ENCODE measurements around the gene PRKN. TPM values are rescaled to one million over a fixed set of nuclear protein-coding genes. Genes with fewer than 3 reads are reported as not detected.

Gene PRKN
- total RNA-seq, 2 experiments from 2014 or later, result not detected

DNA sequence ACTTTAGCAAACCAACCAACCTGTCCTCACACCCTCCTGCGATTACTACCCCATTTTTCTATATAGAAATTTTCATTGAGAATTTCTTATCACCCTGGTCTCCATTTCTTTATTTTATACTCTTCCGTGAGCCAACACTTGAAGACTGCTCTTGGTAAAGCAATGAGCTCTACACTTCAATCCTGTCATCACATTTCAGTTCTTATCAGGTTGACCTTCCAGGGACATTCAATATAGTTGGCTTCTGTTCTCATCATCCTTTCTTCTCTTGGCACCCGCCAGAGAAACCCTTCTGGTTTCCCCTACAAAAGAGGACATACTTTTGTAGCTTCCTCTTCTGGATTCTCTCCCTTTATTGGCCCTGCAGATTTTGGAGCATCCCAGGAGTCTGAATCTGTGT, 279.3 kb downstream of the PRKN start:
- Mint-ChIP-seq H3K4me3 (no peak overlapping the region), H3K27ac (no peak overlapping the region), H3K9me3 (ENCODE audit: low read depth) (no peaks in the 10 kb centered on the region), H3K4me1 (no peaks in the 10 kb centered on the region), H3K27me3 (no peaks in the 10 kb centered on the region), H3K36me3 (no peaks in the 10 kb centered on the region)
- ATAC-seq (no peak), DNase-seq (no peak)
- CTCF ChIA-PET, result no interaction called here

DNA sequence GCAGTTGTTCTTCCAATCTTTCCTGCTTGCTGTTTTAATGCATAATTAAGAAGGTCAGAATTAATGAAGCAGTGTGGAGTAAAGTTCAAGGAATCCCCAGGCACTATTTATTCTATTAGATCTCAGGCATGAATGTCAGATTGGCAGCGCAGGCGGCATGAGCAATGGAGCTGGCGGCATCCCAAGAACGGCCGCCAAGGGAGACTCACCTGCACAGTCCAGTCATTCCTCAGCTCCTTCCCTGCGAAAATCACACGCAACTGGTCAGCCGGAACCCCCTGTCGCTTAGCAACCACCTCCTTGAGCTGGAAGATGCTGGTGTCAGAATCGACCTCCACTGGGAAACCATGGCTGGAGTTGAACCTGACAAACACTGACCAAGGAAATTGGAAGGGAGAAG, 284.5 kb downstream of the PRKN start:
- Mint-ChIP-seq H3K4me3 (no peak overlapping the region), H3K27ac (no peak overlapping the region), H3K27me3 (no peaks in the 10 kb centered on the region), H3K4me1 (no peaks in the 10 kb centered on the region), H3K9me3 (ENCODE audit: low read depth) (peaks cover 8% of the 10 kb centered on the region), H3K36me3 (no peaks in the 10 kb centered on the region)
- CTCF ChIA-PET, result interaction anchor here (0.6 to 0.9 kb wide), 2 partner anchors 27 to 699 kb away, joined by 3 read pairs; no protein-coding TSS in a partner anchor
- DNase-seq (no peak), ATAC-seq (no peak)

DNA sequence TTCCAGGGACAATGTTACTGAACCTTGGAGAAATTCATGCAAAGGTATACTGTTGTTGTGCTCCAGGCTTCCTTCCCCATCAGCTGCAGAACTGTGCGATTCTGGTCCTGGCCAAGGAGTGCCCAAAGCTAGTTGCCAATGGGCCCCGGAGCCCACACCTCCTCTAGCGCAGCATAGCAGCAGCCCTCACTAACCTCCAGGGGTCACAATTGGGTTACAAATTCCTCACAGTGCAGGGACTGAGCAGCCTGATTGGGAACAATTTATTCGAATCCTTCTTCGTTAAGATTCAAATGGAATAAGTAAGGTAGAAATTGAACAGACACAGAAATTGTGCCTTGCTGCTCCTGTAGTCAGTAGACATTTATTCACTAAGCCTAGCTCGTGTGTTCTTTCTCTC, 284.9 kb downstream of the PRKN start:
- H3K36me3 Mint-ChIP-seq, result no peaks in the 10 kb centered on the region
- peaks cover 8% of the 10 kb centered on the region for H3K9me3 Mint-ChIP-seq (ENCODE audit: low read depth)
- H3K27ac Mint-ChIP-seq, result no peak overlapping the region
- no peaks in the 10 kb centered on the region for H3K27me3 Mint-ChIP-seq
- DNase-seq, result no peak
- ATAC-seq, result no peak
- no peak overlapping the region for H3K4me3 Mint-ChIP-seq
- H3K4me1 Mint-ChIP-seq, result no peaks in the 10 kb centered on the region
- CTCF ChIA-PET, result interaction anchor here (0.6 to 0.9 kb wide), 2 partner anchors 28 to 699 kb away, joined by 3 read pairs; no protein-coding TSS in a partner anchor

DNA sequence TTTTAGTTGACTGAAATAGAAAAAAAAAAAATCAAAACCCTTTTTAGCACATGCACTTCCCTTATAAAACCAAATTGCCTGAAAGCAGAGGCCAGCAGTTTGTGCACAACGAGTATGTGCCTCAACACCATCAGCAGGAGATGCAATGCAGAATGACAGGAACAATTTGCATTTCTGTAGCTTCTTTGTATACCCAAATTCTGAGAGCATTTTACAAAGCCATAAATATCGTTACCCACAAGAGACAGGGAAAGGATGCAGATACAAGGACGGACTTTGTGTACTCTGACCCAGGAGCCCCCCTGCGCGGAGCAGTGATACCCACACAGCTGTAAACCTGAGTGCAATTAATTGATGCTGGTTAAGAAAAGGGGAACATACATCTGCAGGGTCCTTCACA, 285.6 kb downstream of the PRKN start:
- no peak overlapping the region for H3K4me3 Mint-ChIP-seq
- no peaks in the 10 kb centered on the region for H3K4me1 Mint-ChIP-seq
- no peak overlapping the region for H3K27ac Mint-ChIP-seq

DNA sequence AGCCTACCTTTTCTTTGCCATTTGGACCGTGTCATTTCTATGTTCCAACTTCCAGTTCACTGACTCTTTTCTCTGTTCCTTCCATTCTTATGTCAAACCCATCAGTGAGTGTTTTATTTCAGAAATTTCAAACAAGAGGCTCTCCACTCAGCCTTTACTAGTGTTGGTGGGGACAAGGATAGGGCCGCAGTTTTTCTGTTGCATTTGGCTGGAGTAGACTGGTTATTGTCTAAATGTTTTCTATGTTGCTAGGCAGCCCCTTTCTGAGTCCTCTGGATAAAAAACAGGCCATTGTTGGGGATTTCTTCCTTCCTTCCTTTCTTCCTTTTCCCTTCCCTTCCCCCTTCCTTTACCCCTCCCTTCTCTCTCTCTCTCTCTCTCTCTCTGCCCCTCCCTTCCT, 288.6 kb downstream of the PRKN start:
- ATAC-seq, result no peak
- Mint-ChIP-seq H3K4me3 (no peak overlapping the region), H3K27ac (no peak overlapping the region), H3K4me1 (no peaks in the 10 kb centered on the region), H3K27me3 (no peaks in the 10 kb centered on the region), H3K9me3 (ENCODE audit: low read depth) (peaks cover 8% of the 10 kb centered on the region), H3K36me3 (no peaks in the 10 kb centered on the region)
- CTCF ChIA-PET, result no interaction called here
- DNase-seq, result no peak

More for the DNA sequence above, 285.6 kb downstream of the PRKN start:
- ATAC-seq (no peak), DNase-seq (no peak)
- Mint-ChIP-seq H3K36me3 (no peaks in the 10 kb centered on the region), H3K27me3 (no peaks in the 10 kb centered on the region), H3K9me3 (ENCODE audit: low read depth) (peaks cover 8% of the 10 kb centered on the region)
- CTCF ChIA-PET, result no interaction called here

DNA sequence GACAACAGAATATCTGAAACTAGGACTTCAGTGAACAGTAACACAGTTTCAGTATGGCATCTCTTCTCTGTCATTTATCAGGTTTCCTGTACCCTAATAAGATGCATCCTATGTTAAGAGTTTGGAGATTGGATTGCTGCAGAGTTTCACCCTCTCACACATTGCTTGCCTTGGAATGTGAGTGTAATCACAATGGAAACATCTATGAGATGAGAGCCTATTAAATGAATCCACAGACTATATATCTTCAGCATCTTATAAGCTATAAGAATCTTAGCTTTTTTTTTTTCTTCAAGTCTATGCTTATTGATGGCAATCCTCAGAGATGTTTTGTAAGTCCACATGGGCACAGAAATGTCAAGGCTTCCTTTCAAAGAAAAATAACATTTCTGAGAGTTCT, 292.5 kb downstream of the PRKN start:
- Mint-ChIP-seq H3K36me3 (no peaks in the 10 kb centered on the region), H3K27me3 (no peaks in the 10 kb centered on the region), H3K4me1 (no peaks in the 10 kb centered on the region), H3K4me3 (no peak overlapping the region), H3K9me3 (ENCODE audit: low read depth) (peaks cover 5% of the 10 kb centered on the region), H3K27ac (no peak overlapping the region)
- DNase-seq, result no peak
- ATAC-seq, result no peak
- CTCF ChIA-PET, result no interaction called here

DNA sequence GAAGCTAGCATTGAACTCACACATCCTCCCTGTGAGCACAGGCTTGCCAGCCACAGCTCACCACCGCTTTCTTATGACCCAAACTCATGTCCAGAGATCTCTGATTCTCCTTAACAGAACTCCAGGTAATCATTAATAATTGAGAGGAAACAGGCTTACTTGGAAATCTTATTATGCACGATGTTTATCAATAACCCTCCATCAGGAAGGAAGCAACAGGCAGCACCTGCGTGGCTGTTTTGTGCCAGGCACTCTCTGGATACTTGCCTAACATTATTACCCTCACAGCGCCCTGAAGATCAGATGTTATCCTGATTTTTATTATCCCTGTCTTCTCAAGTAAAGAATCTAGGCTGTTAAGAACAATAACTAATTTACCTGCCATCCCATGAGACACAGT, 306.6 kb downstream of the PRKN start:
- no peaks in the 10 kb centered on the region for H3K36me3 Mint-ChIP-seq
- H3K27ac Mint-ChIP-seq, result no peak overlapping the region
- no peak for DNase-seq
- no peak overlapping the region for H3K4me3 Mint-ChIP-seq
- CTCF ChIA-PET, result interaction anchor here (0.6 kb wide), 1 partner anchor 31 kb away, joined by 3 read pairs; no protein-coding TSS in a partner anchor
- peaks cover 5% of the 10 kb centered on the region for H3K9me3 Mint-ChIP-seq (ENCODE audit: low read depth)
- no peak for ATAC-seq
- H3K27me3 Mint-ChIP-seq, result no peaks in the 10 kb centered on the region
- H3K4me1 Mint-ChIP-seq, result no peaks in the 10 kb centered on the region

DNA sequence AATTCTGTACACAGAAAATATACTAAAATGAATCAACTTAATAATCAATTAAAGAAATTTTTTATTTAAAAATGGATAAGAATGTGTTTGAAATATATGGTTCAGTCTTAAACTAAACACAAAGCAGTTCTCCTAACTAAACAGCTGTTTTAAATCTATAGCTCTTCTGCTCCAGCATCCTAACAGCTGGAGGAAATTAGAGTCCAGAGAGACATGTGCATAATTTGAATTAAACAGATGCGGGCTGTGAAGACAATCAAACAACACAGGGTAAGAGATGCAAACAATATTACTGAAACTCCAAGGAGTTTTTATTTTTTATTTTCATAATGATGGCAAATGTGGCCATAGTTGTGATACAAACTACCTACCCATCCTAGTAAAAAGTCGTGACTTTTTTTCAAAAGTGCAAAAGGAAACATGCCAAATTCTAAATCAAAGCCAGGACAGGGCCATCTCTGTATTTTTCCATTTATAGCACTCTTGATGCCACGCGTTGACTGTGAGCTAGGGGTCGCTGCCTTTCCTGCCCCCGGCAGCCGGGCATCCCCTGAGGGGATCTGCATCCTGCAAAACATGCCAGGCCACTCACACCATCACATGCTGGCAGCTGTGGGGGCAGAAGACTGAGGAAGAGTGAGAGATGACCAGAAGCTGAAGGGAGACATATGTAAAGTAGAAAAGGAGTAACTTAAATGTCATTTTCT, 310.6 kb downstream of the PRKN start:
- Mint-ChIP-seq H3K27me3 (no peaks in the 10 kb centered on the region), H3K36me3 (no peaks in the 10 kb centered on the region), H3K4me3 (no peak overlapping the region), H3K4me1 (no peaks in the 10 kb centered on the region), H3K9me3 (ENCODE audit: low read depth) (peaks cover 3% of the 10 kb centered on the region), H3K27ac (no peak overlapping the region)
- CTCF ChIA-PET, result no interaction called here
- no peak for DNase-seq
- no peak for ATAC-seq

DNA sequence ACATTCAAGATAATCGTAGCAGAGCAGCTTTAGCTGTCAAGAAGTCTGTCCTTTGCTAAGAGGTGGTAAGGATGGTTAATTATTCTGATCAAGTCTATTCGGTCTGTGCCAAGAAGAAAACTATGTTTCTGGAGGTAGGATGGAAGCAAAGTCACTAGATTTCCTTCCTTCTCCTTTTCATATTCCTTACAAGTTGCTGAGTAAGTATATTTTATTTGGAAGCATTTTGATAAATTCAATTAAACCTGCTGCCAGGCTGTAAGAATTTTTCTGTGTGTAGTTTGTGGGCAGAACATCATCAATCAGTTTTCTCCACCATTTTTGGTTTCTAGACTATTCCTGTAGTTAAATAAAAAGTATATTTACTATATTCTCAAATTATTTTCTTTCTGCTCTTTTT, 311.3 kb downstream of the PRKN start:
- no peak overlapping the region for H3K27ac Mint-ChIP-seq
- peaks cover 3% of the 10 kb centered on the region for H3K9me3 Mint-ChIP-seq (ENCODE audit: low read depth)
- H3K4me3 Mint-ChIP-seq, result no peak overlapping the region
- CTCF ChIA-PET, result no interaction called here
- H3K27me3 Mint-ChIP-seq, result no peaks in the 10 kb centered on the region
- ATAC-seq, result no peak
- no peaks in the 10 kb centered on the region for H3K4me1 Mint-ChIP-seq
- no peak for DNase-seq
- H3K36me3 Mint-ChIP-seq, result no peaks in the 10 kb centered on the region

DNA sequence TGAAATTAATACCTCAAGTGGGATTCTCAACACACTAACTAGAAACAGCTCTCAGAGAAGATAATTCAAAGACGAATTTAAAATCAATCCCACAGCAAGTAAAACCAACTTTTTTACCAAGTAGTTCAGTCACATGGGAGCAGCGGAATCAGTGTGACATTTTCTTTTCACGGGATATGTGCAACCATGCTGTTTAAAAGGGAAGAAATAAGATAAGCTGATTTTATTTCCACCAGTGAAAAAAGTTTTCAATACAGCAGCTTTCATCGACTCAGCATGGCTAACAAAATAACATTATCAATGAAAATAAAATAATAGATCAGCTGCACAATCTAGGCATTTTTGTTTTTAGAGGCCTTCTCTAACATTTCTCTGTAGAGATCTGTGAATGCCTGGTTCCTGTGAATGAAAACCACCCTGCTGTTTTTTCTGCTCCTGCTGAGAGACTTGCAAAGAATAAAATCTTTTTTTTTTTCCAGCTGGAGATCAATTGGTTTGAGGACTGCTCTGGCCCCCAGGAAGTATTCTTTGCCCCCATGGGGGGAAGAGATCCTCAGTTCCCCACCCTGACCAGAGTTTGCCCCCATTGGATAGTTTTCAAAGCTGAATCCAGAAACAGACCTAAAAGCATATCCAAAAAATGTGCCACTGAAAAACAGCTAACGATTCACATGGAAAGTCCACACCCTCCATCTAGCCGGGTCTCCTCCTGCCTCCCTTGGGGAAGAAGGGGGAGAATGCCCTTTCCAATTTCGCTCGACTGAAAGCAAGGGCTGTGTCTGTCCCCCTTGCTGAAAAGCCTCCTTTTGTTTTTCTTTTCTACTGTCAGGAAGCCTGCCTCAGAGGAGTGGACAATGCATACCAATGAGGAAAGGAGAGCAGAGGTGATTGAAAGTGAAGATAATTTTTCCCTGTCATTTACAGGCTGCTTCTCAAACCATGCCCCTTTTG, 317.6 kb downstream of the PRKN start:
- Mint-ChIP-seq H3K27me3 (no peaks in the 10 kb centered on the region), H3K36me3 (no peaks in the 10 kb centered on the region), H3K27ac (no peak overlapping the region), H3K9me3 (ENCODE audit: low read depth) (no peaks in the 10 kb centered on the region), H3K4me1 (no peaks in the 10 kb centered on the region), H3K4me3 (no peak overlapping the region)
- ATAC-seq (no peak), DNase-seq (no peak)
- CTCF ChIA-PET, result no interaction called here

DNA sequence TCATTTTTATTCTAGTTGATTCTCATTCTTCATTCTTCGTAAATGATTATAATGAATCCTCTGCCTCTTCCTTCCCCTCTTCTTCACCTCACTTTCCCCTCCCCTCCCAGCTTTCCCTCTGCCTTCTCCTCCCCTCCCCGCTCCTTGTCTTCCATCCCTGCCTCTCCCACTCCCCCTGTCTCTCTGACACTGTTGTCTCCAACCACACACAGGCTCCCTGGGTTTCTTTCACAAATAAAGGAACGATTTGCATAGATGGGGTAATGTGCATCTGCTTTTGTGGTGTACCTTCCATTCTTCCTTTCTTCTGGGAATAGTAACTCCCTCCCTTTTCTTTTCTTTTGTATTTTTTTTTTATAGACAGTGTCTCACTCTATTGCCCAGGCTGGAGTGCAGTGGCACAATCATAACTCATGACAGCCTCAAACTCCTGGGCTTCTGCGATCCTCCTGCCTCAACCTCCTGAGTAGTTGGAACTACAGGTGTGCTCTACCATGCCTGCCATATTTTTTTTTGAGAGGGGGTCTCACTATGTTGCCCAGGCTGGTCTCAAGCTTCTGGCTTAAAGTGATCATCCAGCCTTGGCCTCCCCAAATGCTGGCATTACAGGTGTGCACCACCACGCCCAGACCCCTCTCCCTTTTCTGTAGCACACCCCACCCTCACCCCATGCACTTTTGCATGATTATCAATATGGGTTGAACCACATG, 318.6 kb downstream of the PRKN start:
- Mint-ChIP-seq H3K36me3 (no peaks in the 10 kb centered on the region), H3K9me3 (ENCODE audit: low read depth) (no peaks in the 10 kb centered on the region), H3K27ac (no peak overlapping the region), H3K4me3 (no peak overlapping the region), H3K27me3 (no peaks in the 10 kb centered on the region), H3K4me1 (no peaks in the 10 kb centered on the region)
- CTCF ChIA-PET, result no interaction called here
- DNase-seq (no peak), ATAC-seq (no peak)

DNA sequence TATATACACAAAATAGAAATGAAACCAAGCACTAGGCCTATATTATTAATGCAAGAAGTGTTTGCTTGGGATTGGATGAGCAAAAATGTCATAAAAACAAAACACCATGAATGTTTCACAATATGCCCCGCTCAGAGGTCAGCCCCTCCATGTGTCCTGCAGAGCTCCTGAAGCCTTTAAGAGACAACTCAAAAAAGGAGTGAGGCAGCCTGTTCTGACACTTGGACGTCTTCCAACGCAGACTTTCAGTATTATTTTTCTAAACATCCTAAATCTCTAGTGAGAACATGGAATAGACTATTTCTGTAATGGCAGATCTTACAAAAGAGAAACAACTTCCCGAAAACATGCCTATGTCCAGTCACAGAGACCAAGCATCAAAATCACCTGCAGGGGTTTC, 322.6 kb downstream of the PRKN start:
- Mint-ChIP-seq H3K9me3 (ENCODE audit: low read depth) (no peaks in the 10 kb centered on the region), H3K4me3 (no peak overlapping the region), H3K4me1 (no peaks in the 10 kb centered on the region), H3K36me3 (no peaks in the 10 kb centered on the region), H3K27me3 (no peaks in the 10 kb centered on the region), H3K27ac (no peak overlapping the region)
- DNase-seq, result no peak
- no peak for ATAC-seq
- CTCF ChIA-PET, result no interaction called here

DNA sequence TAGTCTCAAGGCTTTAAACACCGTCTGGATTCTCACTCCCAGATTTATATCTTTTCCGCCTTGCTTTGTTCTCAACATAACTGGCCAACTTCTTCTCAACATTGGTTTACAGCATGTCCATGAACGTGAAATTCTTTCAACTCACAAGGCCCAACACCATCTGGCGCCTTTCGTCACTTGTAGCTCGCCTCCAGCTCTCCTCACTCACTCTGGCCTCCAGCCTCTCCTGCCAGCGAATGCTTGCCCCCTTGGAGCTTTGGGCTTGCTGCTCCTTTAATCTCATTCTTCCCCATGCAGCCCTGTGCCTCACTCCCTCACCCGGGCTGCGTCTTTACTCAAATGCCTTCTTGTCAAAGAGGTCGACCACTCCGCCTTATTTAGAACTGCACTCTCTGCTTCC, 324.5 kb downstream of the PRKN start:
- DNase-seq, result no peak
- no peak for ATAC-seq
- Mint-ChIP-seq H3K4me3 (no peak overlapping the region), H3K9me3 (ENCODE audit: low read depth) (no peaks in the 10 kb centered on the region), H3K4me1 (no peaks in the 10 kb centered on the region), H3K27me3 (no peaks in the 10 kb centered on the region), H3K36me3 (no peaks in the 10 kb centered on the region), H3K27ac (no peak overlapping the region)
- CTCF ChIA-PET, result no interaction called here
